ENCODE results near the gene HRH2. TPM values are rescaled to one million over a fixed set of nuclear protein-coding genes. Genes with fewer than 3 reads are reported as not detected.

The HRH2 gene
- total and polyA plus RNA-seq, 2 donors (not counting 1 experiment from before 2014, with no cell fraction given) = 0.46 TPM; not detected in 1

- POLR2A ChIA-PET = no interaction called here
- Histone ChIP-seq H3K79me2 (ENCODE audit: control insufficient read depth, insufficient read depth, low read length) (no peaks in the 10 kb centered on the region), H3K4me1 (ENCODE audit: control insufficient read depth in 2 of 2, insufficient read depth in 2 of 2, low read length in 2 of 2) (no peaks in the 10 kb centered on the region), H3K36me3 (replicated peaks in 1 of 2; ENCODE audit: control extremely low read depth in 1 of 2, control insufficient read depth in 1 of 2, extremely low read depth in 1 of 2, insufficient read depth in 2 of 2, low read length in 1 of 2) (no peaks in the 10 kb centered on the region), H4K20me1 (ENCODE audit: control insufficient read depth, insufficient read depth, low read length, poor library complexity, severe bottlenecking) (no peaks in the 10 kb centered on the region), H3K27me3 (replicated peaks in 1 of 4; ENCODE audit: control extremely low read depth in 1 of 4, control insufficient read depth in 3 of 4, insufficient read depth in 4 of 4, low read length in 3 of 4) (peaks cover 0 to 3% (median 0%) of the 10 kb centered on the region in 4 experiments), H3K9me3 (ENCODE audit: control extremely low read depth in 1 of 3, control insufficient read depth in 2 of 3, insufficient read depth in 1 of 3, low read length in 2 of 3) (peaks cover 0 to 5% (median 0%) of the 10 kb centered on the region in 3 donors), H3K27ac (ENCODE audit: low read length in 2 of 2) (no peak overlapping the region), H3K4me2 (replicated peaks; ENCODE audit: low read depth, low read length, poor library complexity, severe bottlenecking) (no peak overlapping the region), H3K4me3 (ENCODE audit: control extremely low read depth in 1 of 5, extremely low read depth in 1 of 5, insufficient read depth in 1 of 5, low read depth in 2 of 5, low read length in 4 of 5) (no peak overlapping the region), H2AFZ (ENCODE audit: insufficient read depth, low read depth, low read length, poor library complexity, severe bottlenecking) (no peak overlapping the region), H3K9ac (ENCODE audit: low read length) (no peak overlapping the region)
- 100% methylated on average over 1 of the region's 7 CpGs for WGBS (ENCODE audit: insufficient coverage)
- intact Hi-C loops (cut with micrococcal nuclease) = no loop called here
- TF ChIP-seq CTCF (IDR thresholded peaks at IDR 0.05) (no peak), EZH2 (IDR thresholded peaks at IDR 0.05; ENCODE audit: borderline replicate concordance, insufficient read depth, low read depth, low read length, poor library complexity, severe bottlenecking) (no peak)
- CTCF ChIA-PET = no interaction called here
- Mint-ChIP-seq H3K27ac (no peak overlapping the region), H3K9me3 (ENCODE audit: insufficient read depth) (no peaks in the 10 kb centered on the region), H3K4me3 (no peak overlapping the region), H3K4me1 (no peaks in the 10 kb centered on the region), H3K27me3 (peaks cover 4% of the 10 kb centered on the region)
- ATAC-seq (ENCODE audit: low read depth) (no peak), DNase-seq (no peak)
Measured at GRCh38 chr5:175635854-175636584, 21.9 kb upstream of the HRH2 start.

- Histone ChIP-seq H3K36me3 (replicated peaks in 1 of 2; ENCODE audit: control extremely low read depth in 1 of 2, control insufficient read depth in 1 of 2, extremely low read depth in 1 of 2, insufficient read depth in 2 of 2, low read length in 1 of 2) (no peaks in the 10 kb centered on the region), H2AFZ (ENCODE audit: insufficient read depth, low read depth, low read length, poor library complexity, severe bottlenecking) (no peak overlapping the region), H3K4me1 (ENCODE audit: control insufficient read depth in 2 of 2, insufficient read depth in 2 of 2, low read length in 2 of 2) (no peaks in the 10 kb centered on the region), H4K20me1 (ENCODE audit: control insufficient read depth, insufficient read depth, low read length, poor library complexity, severe bottlenecking) (no peaks in the 10 kb centered on the region), H3K27ac (ENCODE audit: low read length in 2 of 2) (no peak overlapping the region), H3K4me2 (replicated peaks; ENCODE audit: low read depth, low read length, poor library complexity, severe bottlenecking) (no peak overlapping the region), H3K4me3 (ENCODE audit: control extremely low read depth in 1 of 5, extremely low read depth in 1 of 5, insufficient read depth in 1 of 5, low read depth in 2 of 5, low read length in 4 of 5) (no peak overlapping the region), H3K9me3 (ENCODE audit: control extremely low read depth in 1 of 3, control insufficient read depth in 2 of 3, insufficient read depth in 1 of 3, low read length in 2 of 3) (no peaks in the 10 kb centered on the region), H3K9ac (ENCODE audit: low read length) (no peak overlapping the region), H3K27me3 (replicated peaks in 1 of 4; ENCODE audit: control extremely low read depth in 1 of 4, control insufficient read depth in 3 of 4, insufficient read depth in 4 of 4, low read length in 3 of 4) (no peaks in the 10 kb centered on the region), H3K79me2 (ENCODE audit: control insufficient read depth, insufficient read depth, low read length) (no peaks in the 10 kb centered on the region)
- intact Hi-C loops (cut with micrococcal nuclease) = no loop called here
- 59% methylated on average over 4 of the region's 6 CpGs for WGBS (ENCODE audit: insufficient coverage)
- DNase-seq (no peak), ATAC-seq (ENCODE audit: low read depth) (no peak)
- TF ChIP-seq EZH2 (IDR thresholded peaks at IDR 0.05; ENCODE audit: borderline replicate concordance, insufficient read depth, low read depth, low read length, poor library complexity, severe bottlenecking) (no peak), CTCF (IDR thresholded peaks at IDR 0.05) (no peak)
- ChIA-PET POLR2A (no interaction called here), CTCF (no interaction called here)
- Mint-ChIP-seq H3K4me3 (no peak overlapping the region), H3K27me3 (peaks cover 4% of the 10 kb centered on the region), H3K27ac (no peak overlapping the region), H3K9me3 (ENCODE audit: insufficient read depth) (no peaks in the 10 kb centered on the region), H3K4me1 (no peaks in the 10 kb centered on the region)
Measured at GRCh38 chr5:175638305-175638704, 19.6 kb upstream of the HRH2 start.
